ENCODE measurements around the gene CTPS2. TPM values are rescaled to one million over a fixed set of nuclear protein-coding genes. Genes with fewer than 3 reads are reported as not detected.

CTPS2 gene
- total RNA-seq, 4 donors from 2014 or later: 15.9 to 25.0 (median 19.3) TPM

DNA sequence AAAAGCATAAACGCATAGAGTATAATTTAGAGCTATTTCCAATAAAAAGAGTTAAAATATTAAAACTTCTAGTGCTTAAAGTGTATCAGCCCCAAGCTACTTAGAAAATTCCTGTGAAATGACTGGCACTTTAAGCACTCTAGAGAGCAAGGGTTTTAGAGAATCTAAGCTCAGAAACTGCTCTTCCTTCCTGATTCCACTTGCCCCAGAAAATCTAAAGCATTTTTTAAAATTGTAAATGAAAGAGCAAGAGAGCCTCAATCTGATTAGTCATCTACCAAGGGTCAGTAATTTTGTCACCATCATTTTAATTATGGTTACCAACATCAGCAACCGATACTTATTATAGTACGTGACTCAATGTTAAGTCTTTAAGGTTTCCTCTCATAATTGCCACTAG is 25.0 kb downstream of the CTPS2 start:
- H3K36me3 ChIP-seq: no peaks in the 10 kb centered on the region

DNA sequence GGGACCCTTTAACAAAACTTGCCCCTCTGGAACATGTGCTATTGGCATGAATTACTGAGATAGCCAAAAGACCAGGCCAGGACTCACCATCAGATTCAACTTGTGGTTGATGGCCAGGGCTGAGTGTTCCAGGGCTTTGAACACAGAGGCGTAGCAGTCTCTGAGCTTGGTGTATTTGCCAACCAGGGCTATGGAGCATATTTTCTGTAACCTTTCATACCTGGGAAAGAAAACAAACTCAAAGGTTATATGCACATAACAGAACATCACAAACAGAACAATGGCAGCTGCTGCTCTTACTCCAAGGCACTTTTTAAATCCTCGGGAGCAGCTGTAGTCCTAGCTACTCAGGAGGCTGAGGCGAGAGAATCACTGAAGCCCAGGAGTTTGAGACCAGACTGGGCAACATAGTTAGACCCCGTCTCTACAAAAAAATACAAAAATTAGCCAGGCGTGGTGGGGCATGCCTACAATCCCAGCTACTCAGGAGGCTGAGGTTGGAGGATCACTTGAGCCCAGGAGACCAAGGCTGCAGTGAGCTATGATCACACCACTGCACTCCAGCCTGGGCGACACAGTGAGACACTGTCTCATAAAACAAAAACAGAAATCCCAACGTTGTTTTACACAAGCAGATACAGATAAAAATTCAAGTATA is 29.3 kb downstream of the CTPS2 start:
- H3K36me3 ChIP-seq: peaks cover 0 to 4% of the 10 kb centered on the region in 2 donors
- H3K27ac ChIP-seq: no peak overlapping the region
- DNase-seq: no peak
- intact Hi-C loops (cut with DNase I): no loop called here
- no peaks in the 10 kb centered on the region for H3K9me3 ChIP-seq
- H3K4me3 ChIP-seq (replicated peaks in 1 of 3): no peak overlapping the region
- WGBS, 2 donors: 94 to 95% methylated on average over 7 of the region's 7 CpGs
- no peaks in the 10 kb centered on the region for H3K4me1 ChIP-seq
- H3K27me3 ChIP-seq: no peaks in the 10 kb centered on the region
- TF ChIP-seq, protein P1, sequence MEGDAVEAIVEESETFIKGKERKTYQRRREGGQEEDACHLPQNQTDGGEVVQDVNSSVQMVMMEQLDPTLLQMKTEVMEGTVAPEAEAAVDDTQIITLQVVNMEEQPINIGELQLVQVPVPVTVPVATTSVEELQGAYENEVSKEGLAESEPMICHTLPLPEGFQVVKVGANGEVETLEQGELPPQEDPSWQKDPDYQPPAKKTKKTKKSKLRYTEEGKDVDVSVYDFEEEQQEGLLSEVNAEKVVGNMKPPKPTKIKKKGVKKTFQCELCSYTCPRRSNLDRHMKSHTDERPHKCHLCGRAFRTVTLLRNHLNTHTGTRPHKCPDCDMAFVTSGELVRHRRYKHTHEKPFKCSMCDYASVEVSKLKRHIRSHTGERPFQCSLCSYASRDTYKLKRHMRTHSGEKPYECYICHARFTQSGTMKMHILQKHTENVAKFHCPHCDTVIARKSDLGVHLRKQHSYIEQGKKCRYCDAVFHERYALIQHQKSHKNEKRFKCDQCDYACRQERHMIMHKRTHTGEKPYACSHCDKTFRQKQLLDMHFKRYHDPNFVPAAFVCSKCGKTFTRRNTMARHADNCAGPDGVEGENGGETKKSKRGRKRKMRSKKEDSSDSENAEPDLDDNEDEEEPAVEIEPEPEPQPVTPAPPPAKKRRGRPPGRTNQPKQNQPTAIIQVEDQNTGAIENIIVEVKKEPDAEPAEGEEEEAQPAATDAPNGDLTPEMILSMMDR (IDR thresholded peaks at IDR 0.05): no peak
- no peak for TF ChIP-seq POLR2A (IDR thresholded peaks at IDR 0.05)

More for the DNA sequence above, 25.0 kb downstream of the CTPS2 start:
- H3K27ac ChIP-seq: no peak overlapping the region
- H3K4me1 ChIP-seq: no peaks in the 10 kb centered on the region
- H3K4me3 ChIP-seq (replicated peaks in 1 of 3): no peak overlapping the region
- TF ChIP-seq, protein P1 (IDR thresholded peaks at IDR 0.05): no peak
- TF ChIP-seq POLR2A (IDR thresholded peaks at IDR 0.05): no peak
- H3K27me3 ChIP-seq: no peaks in the 10 kb centered on the region
- DNase-seq: no peak
- no peaks in the 10 kb centered on the region for H3K9me3 ChIP-seq
- WGBS, 2 donors: 93% methylated on average over 3 of the region's 3 CpGs
- intact Hi-C loops (cut with DNase I): no loop called here

DNA sequence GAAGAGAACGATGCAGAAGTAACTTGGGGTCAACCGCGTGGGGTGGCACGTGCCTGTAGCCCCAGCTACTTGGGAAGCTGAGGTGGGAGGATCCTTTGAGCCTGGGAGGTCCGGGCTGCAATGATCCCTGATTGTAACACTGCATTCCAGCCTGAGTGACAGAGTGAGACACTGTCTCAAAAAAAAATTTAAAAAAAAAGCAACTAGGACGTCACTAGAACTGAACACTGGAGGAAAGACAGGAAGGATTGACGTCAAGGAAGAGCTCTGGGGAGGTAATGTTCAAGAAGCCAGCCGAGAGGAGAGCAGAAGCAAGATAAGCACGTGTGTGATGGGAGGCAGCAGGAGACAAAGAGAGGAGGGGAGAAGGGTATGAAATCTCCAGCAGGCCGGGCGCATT is 33.8 kb downstream of the CTPS2 start:
- Histone ChIP-seq H3K27me3 (no peaks in the 10 kb centered on the region), H3K9me3 (no peaks in the 10 kb centered on the region), H3K4me3 (replicated peaks in 1 of 3) (no peak overlapping the region), H3K27ac (no peak overlapping the region), H3K4me1 (no peaks in the 10 kb centered on the region), H3K36me3 (peaks cover 0 to 4% of the 10 kb centered on the region in 2 donors)
- TF ChIP-seq, protein P1 (IDR thresholded peaks at IDR 0.05): no peak
- no peak for TF ChIP-seq POLR2A (IDR thresholded peaks at IDR 0.05)
- no peak for DNase-seq
- intact Hi-C loops (cut with DNase I): no loop called here
- 85 to 91% methylated on average over 11 of the region's 11 CpGs for WGBS, 2 donors

DNA sequence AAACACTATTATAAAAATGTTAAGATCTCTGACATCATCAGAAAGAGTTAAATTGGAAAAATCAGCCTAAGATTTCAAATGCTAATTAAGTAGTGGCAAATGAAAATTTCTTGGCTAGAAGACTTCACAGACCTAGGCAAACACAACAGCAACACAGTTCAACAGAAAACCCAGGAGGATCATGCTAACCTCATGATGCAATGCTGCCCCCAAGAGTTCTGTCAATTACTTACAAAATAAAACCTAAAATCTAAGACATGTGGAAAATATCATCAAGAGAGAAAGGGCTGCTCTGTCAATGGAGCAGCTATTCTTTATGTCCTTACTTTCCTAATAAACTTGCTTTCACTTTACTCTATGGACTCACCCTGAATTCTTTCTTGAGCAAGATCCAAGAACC is 41.5 kb downstream of the CTPS2 start:
- no peaks in the 10 kb centered on the region for H3K27me3 ChIP-seq
- TF ChIP-seq POLR2A (IDR thresholded peaks at IDR 0.05): no peak
- TF ChIP-seq, protein P1 (IDR thresholded peaks at IDR 0.05): peak in 2 of 6 experiments; percentile 14 to 20
- no peak overlapping the region for H3K4me3 ChIP-seq (replicated peaks in 1 of 3)
- H3K4me1 ChIP-seq: no peaks in the 10 kb centered on the region
- no peak overlapping the region for H3K27ac ChIP-seq
- no peaks in the 10 kb centered on the region for H3K36me3 ChIP-seq
- no peaks in the 10 kb centered on the region for H3K9me3 ChIP-seq
- intact Hi-C loops (cut with DNase I): no loop called here
- no peak for DNase-seq

DNA sequence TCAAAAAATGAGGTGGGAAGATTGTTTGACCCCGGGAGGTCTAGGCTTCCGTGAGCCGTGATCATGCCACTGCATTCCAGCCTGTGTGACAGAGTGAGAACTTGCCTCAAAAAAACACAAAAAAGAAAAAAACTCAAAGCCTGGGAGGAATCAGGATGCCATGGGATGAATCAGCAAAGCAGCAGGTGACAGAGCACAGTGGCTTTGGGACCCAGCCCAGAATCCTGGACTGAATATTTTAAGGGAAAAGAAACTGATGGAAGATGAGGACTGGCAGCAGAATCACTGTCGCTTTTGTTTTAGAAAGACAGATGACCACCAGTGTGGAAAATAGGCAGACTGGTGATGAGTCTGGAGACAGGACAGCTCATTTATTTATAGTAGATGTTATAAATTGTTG is 45.9 kb downstream of the CTPS2 start:
- Histone ChIP-seq H3K27ac (no peak overlapping the region), H3K9me3 (no peaks in the 10 kb centered on the region), H3K4me1 (no peaks in the 10 kb centered on the region), H3K27me3 (no peaks in the 10 kb centered on the region), H3K36me3 (no peaks in the 10 kb centered on the region), H3K4me3 (replicated peaks in 1 of 3) (no peak overlapping the region)
- DNase-seq: no peak
- no peak for TF ChIP-seq POLR2A (IDR thresholded peaks at IDR 0.05)
- TF ChIP-seq, protein P1 (IDR thresholded peaks at IDR 0.05): no peak
- 93 to 95% methylated on average over 4 of the region's 4 CpGs for WGBS, 2 donors
- intact Hi-C loops (cut with DNase I): no loop called here

Data from thyroid gland (tissue), 4 donors.